HepG2 (cell line): ENCODE results near the gene STKLD1. TPM values are rescaled to one million over a fixed set of nuclear protein-coding genes. Genes with fewer than 3 reads are reported as not detected.

Experiments
- ATAC-seq: fragments of 200-7000 bp; cut with Tn5 transposase; 3 replicates; pipeline ENCODE4 v1.9.1; 2020; ENCODE audit warnings: mild to moderate bottlenecking, moderate library complexity
- BruUV-seq: library from RNA; stranded (reverse); fragments of 400-500 nt; replicated peaks from 2 replicates; lab custom pipeline; 2021; lab: Mats Ljungman, UMichigan
- CTCF ChIA-PET: fragments of 300-600 bp; formaldehyde crosslinking; extraction: SDS; loops from one replicate; lab custom pipeline; 2021; ENCODE audit warnings: low total read pairs, inconsistent platforms, low intra/inter-chr PET ratio; lab: Yijun Ruan, JAX
- POLR2A ChIA-PET: fragments of 350-600 bp; sonication (Branson Sonifier 250); formaldehyde crosslinking; loops from one replicate; lab custom pipeline; 2020; ENCODE audit warnings: antibody characterized with exemption, inconsistent platforms; lab: Yijun Ruan, JAX
- DNase-seq: peaks from one replicate; pipeline ENCODE4 v3.0.0-alpha.2; 2015; ENCODE audit warnings: low spot score
- FAIRE-seq: peaks from 3 replicates; lab custom pipeline; 2011; peaks lifted over from hg19 to GRCh38; lab: Jason Lieb, UNC
- H2AFZ ChIP-seq: one replicate; pipeline ENCODE4 v1.6.1; 2011; ENCODE audit warnings: low read length, inconsistent platforms
- H3K27ac ChIP-seq: fragments of 300-600 bp; 3 replicates; pipeline ENCODE4 v1.8.0; 2011; ENCODE audit warnings: mixed run types, mild to moderate bottlenecking, mixed read lengths, low read length, inconsistent platforms; ENCODE audit not compliant: insufficient read depth; ENCODE audit errors: extremely low read length
- H3K27me3 ChIP-seq, 2 experiments: fragments of 200-600 bp in 1 of 2; 2 replicates in 1 of 2; 3 replicates in 1 of 2; pipeline versions ENCODE4 v1.6.0 to v1.8.0; 2011; ENCODE audit warnings: low read length in 2 of 2, mild to moderate bottlenecking in 2 of 2, moderate library complexity in 2 of 2, inconsistent platforms in 1 of 2; ENCODE audit not compliant: insufficient read depth in 2 of 2, control insufficient read depth in 1 of 2
- H3K36me3 ChIP-seq, 2 experiments: fragments of 200-600 bp in 1 of 2; replicated peaks in 1 of 2; 2 replicates in 1 of 2; 3 replicates in 1 of 2; pipeline versions ENCODE4 v1.5.1 to v1.8.0; 2011; ENCODE audit warnings: low read length in 2 of 2, inconsistent platforms in 1 of 2; ENCODE audit not compliant: insufficient read depth in 2 of 2, control insufficient read depth in 1 of 2
- H3K4me1 ChIP-seq: 2 replicates; pipeline ENCODE4 v1.5.1; 2012; ENCODE audit warnings: low read length, inconsistent platforms; ENCODE audit not compliant: insufficient read depth
- H3K4me2 ChIP-seq: 2 replicates; pipeline ENCODE4 v1.6.0; 2011; ENCODE audit warnings: low read depth, low read length, inconsistent platforms
- H3K4me3 ChIP-seq, 3 experiments: fragments of 200-600 bp in 1 of 3; sonication (generic), shearing (Covaris generic) in 1 of 3; replicated peaks in 1 of 3; 2 replicates each; pipeline ENCODE4 v1.5.1; 2011 to 2016; ENCODE audit warnings: low read length in 3 of 3, inconsistent platforms in 2 of 3, low read depth in 2 of 3, mild to moderate bottlenecking in 2 of 3, control low read depth in 1 of 3, mixed read lengths in 1 of 3; ENCODE audit not compliant: insufficient read depth in 1 of 3
- H3K79me2 ChIP-seq: one replicate; pipeline ENCODE4 v1.6.1; 2011; ENCODE audit warnings: low read length, inconsistent platforms; ENCODE audit not compliant: insufficient read depth
- H3K9ac ChIP-seq: 2 replicates; pipeline ENCODE4 v1.6.0; 2011; ENCODE audit warnings: mild to moderate bottlenecking, low read depth, low read length, inconsistent platforms; ENCODE audit not compliant: insufficient read depth
- H3K9me3 ChIP-seq: 2 replicates; pipeline ENCODE4 v1.5.1; 2012; ENCODE audit warnings: mild to moderate bottlenecking, low read length
- H4K20me1 ChIP-seq: 2 replicates; pipeline ENCODE4 v1.6.0; 2011; ENCODE audit warnings: inconsistent platforms, mild to moderate bottlenecking, low read length, moderate library complexity; ENCODE audit not compliant: insufficient read depth
- FOXA3 ChIP-seq: IDR thresholded peaks from 2 replicates; pipeline ENCODE4 v1.6.1; 2016; ENCODE audit warnings: missing genetic modification reagents, missing compliant biosample characterization
- PLRG1 ChIP-seq: fragments of 450-650 bp; conservative IDR thresholded peaks from 2 replicates; pipeline ENCODE4 v1.6.1; 2016
- SMARCE1 ChIP-seq: fragments of 450-650 bp; IDR thresholded peaks from 2 replicates; pipeline ENCODE4 v1.6.1; 2017; ENCODE audit warnings: borderline replicate concordance
- ZFX ChIP-seq: sonication (generic); formaldehyde crosslinking; IDR thresholded peaks from 2 replicates; pipeline ENCODE4 v1.4.0; 2020; ENCODE audit warnings: mild to moderate bottlenecking, low read depth, missing genetic modification reagents, moderate library complexity
- WGBS: methylation state at CpG from one replicate; pipeline ENCODE4 v1.1.6; 2017; ENCODE audit warnings: low lambda C conversion rate; 5-methylcytosine and 5-hydroxymethylcytosine counted together
- in situ Hi-C: cut with HindIII; loops from 2 replicates; pipeline ENCODE4 v1.10.0; 2017; ENCODE audit warnings: low pct_unique_long_range_greater_than_20kb; ENCODE audit not compliant: extremely low pct_ligation_motif_present
- intact Hi-C: fragments of 100-400 bp; cut with micrococcal nuclease; formaldehyde crosslinking; loops from one replicate; pipeline ENCODE4 v1.10.0; 2022; ENCODE audit not compliant: unreplicated experiment
- polyA plus RNA-seq, 8 experiments: library from polyadenylated mRNA; depleted of rRNA in 3 of 8; stranded (reverse) in 7 of 8; unstranded in 1 of 8; fragments of >200 nt; fragmentation: Illumina TruSeq in 4 of 8; extraction: Trizol in 4 of 8; gene quantifications; 2 replicates each; pipeline versions ENCODE4 v1.2.1 to v1.2.3, GENCODE V29; 2011 to 2016; ENCODE audit warnings: low read depth in 4 of 8, missing spikeins in 1 of 8, mixed read lengths in 1 of 8; ENCODE audit not compliant: insufficient read depth in 1 of 8
- total RNA-seq, 5 experiments: library from RNA; depleted of rRNA; stranded (reverse); fragments of >200 nt; fragmentation: Illumina TruSeq; extraction: Trizol; gene quantifications; 2 replicates each; pipeline ENCODE4 v1.2.3, GENCODE V29; 2016; ENCODE audit warnings: low read depth in 1 of 5
- TF ChIP-seq, protein P1 (sequence below): sonication (generic); formaldehyde crosslinking; IDR thresholded peaks from 2 replicates; pipeline ENCODE4 v1.8.1; 2023; ENCODE audit warnings: mild to moderate bottlenecking, missing genetic modification reagents
- TF ChIP-seq, protein P2 (sequence below): IDR thresholded peaks from 2 replicates; pipeline ENCODE4 v1.6.1; 2012; ENCODE audit warnings: inconsistent platforms
- TF ChIP-seq, protein P3 (sequence below): sonication (generic); formaldehyde crosslinking; IDR thresholded peaks from 2 replicates; pipeline ENCODE4 v1.4.0; 2020; ENCODE audit warnings: low read depth, missing genetic modification reagents
- TF ChIP-seq, protein P4 (sequence below): sonication (generic); formaldehyde crosslinking; IDR thresholded peaks from 2 replicates; pipeline ENCODE4 v1.9.0; 2021; ENCODE audit warnings: mild to moderate bottlenecking, missing genetic modification reagents

STKLD1 gene
- total and polyA plus RNA-seq, 2 of the 13 experiments (the other 11 are each of a cell fraction or from before 2014, with no cell fraction given) = 1.5 to 2.2 TPM

DNA sequence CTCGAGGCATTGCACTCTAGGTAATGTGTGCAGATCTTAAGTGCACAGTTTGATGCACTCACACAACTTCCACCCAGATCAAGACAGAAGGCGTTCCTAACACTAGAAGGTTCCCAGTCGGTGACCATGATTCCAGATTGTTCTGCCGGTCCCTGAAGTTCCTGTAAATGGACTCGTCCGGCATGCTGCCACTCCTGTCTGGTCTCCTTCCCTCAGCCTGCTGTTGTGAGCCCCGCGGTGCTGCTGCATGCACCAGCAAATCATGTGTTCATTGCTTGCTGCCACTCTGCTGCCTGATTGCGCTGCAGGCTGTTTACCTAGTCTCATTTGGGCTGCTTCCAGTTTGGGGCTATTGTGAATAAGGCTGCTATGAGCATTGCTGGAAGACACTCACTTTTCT lies 11.5 kb downstream of the STKLD1 start:
- WGBS = 3% methylated on average over 6 of the region's 9 CpGs
- H2AFZ ChIP-seq = no peak overlapping the region
- DNase-seq = peak; percentile 17
- no peaks in the 10 kb centered on the region for H3K79me2 ChIP-seq
- H3K9me3 ChIP-seq = peaks cover 8% of the 10 kb centered on the region; the same call in 1 of the 2 replicates
- BruUV-seq = no TSS peak
- no peak overlapping the region for H3K9ac ChIP-seq
- H4K20me1 ChIP-seq = no peaks in the 10 kb centered on the region
- ChIA-PET POLR2A (interaction anchor here (2.2 kb wide), 1 partner anchor 11 kb away, joined by 9 read pairs; the partner anchor contains the start of gene STKLD1), CTCF (no interaction called here)
- H3K4me1 ChIP-seq = peaks cover 81% of the 10 kb centered on the region
- H3K36me3 ChIP-seq = no peaks in the 10 kb centered on the region
- H3K27ac ChIP-seq = no peak overlapping the region
- H3K27me3 ChIP-seq = no peaks in the 10 kb centered on the region
- in situ Hi-C loops = no loop called here
- peak overlapping the region; percentile 62 for H3K4me2 ChIP-seq
- ATAC-seq = peak; percentile 23
- H3K4me3 ChIP-seq = peak overlapping the region in 1 of 3 experiments; percentile 27; a peak in 2 of 6 replicates
- FAIRE-seq = peak; percentile 67
- intact Hi-C loops = no loop called here
- TF ChIP-seq ZFX (CRISPR knock-in tag) (peak; percentile 24; the same call in 1 of the 2 replicates), PLRG1 (no peak), FOXA3 (CRISPR knock-in tag) (peak; percentile 53), SMARCE1 (no peak)
- TF ChIP-seq, protein P1, sequence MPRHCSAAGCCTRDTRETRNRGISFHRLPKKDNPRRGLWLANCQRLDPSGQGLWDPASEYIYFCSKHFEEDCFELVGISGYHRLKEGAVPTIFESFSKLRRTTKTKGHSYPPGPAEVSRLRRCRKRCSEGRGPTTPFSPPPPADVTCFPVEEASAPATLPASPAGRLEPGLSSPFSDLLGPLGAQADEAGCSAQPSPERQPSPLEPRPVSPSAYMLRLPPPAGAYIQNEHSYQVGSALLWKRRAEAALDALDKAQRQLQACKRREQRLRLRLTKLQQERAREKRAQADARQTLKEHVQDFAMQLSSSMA (CRISPR knock-in tag) = peak; percentile 42; the same call in 1 of the 2 replicates
- TF ChIP-seq, protein P2, sequence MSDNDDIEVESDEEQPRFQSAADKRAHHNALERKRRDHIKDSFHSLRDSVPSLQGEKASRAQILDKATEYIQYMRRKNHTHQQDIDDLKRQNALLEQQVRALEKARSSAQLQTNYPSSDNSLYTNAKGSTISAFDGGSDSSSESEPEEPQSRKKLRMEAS = peak; percentile 51; the same call in 1 of the 2 replicates
- TF ChIP-seq, protein P3, sequence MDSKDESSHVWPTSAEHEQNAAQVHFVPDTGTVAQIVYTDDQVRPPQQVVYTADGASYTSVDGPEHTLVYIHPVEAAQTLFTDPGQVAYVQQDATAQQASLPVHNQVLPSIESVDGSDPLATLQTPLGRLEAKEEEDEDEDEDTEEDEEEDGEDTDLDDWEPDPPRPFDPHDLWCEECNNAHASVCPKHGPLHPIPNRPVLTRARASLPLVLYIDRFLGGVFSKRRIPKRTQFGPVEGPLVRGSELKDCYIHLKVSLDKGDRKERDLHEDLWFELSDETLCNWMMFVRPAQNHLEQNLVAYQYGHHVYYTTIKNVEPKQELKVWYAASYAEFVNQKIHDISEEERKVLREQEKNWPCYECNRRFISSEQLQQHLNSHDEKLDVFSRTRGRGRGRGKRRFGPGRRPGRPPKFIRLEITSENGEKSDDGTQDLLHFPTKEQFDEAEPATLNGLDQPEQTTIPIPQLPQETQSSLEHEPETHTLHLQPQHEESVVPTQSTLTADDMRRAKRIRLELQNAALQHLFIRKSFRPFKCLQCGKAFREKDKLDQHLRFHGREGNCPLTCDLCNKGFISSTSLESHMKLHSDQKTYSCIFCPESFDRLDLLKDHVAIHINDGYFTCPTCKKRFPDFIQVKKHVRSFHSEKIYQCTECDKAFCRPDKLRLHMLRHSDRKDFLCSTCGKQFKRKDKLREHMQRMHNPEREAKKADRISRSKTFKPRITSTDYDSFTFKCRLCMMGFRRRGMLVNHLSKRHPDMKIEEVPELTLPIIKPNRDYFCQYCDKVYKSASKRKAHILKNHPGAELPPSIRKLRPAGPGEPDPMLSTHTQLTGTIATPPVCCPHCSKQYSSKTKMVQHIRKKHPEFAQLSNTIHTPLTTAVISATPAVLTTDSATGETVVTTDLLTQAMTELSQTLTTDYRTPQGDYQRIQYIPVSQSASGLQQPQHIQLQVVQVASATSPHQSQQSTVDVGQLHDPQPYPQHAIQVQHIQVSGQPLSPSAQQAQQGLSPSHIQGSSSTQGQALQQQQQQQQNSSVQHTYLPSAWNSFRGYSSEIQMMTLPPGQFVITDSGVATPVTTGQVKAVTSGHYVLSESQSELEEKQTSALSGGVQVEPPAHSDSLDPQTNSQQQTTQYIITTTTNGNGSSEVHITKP = peak; percentile 95
- TF ChIP-seq, protein P4, sequence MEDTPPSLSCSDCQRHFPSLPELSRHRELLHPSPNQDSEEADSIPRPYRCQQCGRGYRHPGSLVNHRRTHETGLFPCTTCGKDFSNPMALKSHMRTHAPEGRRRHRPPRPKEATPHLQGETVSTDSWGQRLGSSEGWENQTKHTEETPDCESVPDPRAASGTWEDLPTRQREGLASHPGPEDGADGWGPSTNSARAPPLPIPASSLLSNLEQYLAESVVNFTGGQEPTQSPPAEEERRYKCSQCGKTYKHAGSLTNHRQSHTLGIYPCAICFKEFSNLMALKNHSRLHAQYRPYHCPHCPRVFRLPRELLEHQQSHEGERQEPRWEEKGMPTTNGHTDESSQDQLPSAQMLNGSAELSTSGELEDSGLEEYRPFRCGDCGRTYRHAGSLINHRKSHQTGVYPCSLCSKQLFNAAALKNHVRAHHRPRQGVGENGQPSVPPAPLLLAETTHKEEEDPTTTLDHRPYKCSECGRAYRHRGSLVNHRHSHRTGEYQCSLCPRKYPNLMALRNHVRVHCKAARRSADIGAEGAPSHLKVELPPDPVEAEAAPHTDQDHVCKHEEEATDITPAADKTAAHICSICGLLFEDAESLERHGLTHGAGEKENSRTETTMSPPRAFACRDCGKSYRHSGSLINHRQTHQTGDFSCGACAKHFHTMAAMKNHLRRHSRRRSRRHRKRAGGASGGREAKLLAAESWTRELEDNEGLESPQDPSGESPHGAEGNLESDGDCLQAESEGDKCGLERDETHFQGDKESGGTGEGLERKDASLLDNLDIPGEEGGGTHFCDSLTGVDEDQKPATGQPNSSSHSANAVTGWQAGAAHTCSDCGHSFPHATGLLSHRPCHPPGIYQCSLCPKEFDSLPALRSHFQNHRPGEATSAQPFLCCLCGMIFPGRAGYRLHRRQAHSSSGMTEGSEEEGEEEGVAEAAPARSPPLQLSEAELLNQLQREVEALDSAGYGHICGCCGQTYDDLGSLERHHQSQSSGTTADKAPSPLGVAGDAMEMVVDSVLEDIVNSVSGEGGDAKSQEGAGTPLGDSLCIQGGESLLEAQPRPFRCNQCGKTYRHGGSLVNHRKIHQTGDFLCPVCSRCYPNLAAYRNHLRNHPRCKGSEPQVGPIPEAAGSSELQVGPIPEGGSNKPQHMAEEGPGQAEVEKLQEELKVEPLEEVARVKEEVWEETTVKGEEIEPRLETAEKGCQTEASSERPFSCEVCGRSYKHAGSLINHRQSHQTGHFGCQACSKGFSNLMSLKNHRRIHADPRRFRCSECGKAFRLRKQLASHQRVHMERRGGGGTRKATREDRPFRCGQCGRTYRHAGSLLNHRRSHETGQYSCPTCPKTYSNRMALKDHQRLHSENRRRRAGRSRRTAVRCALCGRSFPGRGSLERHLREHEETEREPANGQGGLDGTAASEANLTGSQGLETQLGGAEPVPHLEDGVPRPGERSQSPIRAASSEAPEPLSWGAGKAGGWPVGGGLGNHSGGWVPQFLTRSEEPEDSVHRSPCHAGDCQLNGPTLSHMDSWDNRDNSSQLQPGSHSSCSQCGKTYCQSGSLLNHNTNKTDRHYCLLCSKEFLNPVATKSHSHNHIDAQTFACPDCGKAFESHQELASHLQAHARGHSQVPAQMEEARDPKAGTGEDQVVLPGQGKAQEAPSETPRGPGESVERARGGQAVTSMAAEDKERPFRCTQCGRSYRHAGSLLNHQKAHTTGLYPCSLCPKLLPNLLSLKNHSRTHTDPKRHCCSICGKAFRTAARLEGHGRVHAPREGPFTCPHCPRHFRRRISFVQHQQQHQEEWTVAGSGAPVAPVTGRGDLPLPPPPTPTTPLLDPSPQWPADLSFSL (CRISPR knock-in tag) = no peak
